Naive thymus-derived CD8-positive, alpha-beta T cell (primary cell): ENCODE data around the gene RFWD3. TPM values are rescaled to one million over a fixed set of nuclear protein-coding genes. Genes with fewer than 3 reads are reported as not detected.

Source experiments
- ATAC-seq, 2 donors: fragments of 150-1000 bp; cut with Tn5 transposase in 1 of 2; sonication (Bioruptor Pico), chemical (Tn5 transposase) in 1 of 2; 1 replicate in 1 of 2; 2 replicates in 1 of 2; pipeline ENCODE4 v1.10.0; 2021; ENCODE audit warnings: mild to moderate bottlenecking in 2 of 2, moderate library complexity in 2 of 2
- POLR2A ChIA-PET: fragments of 350-600 bp; sonication (Branson Sonifier 250); formaldehyde crosslinking; loops from one replicate; lab custom pipeline; 2021; ENCODE audit warnings: antibody characterized with exemption; lab: Charles Lee
- DNase-seq, 10 donors: peaks; one replicate each; pipeline versions ENCODE4 v3.0.0 to v3.0.0-alpha.2; 2020 to 2022
- H3K27ac Mint-ChIP-seq, 10 donors: one replicate each; pipeline ENCODE4 v1.8.0; 2020 to 2022; ENCODE audit warnings: mild to moderate bottlenecking in 10 of 10, mixed read lengths in 10 of 10, moderate library complexity in 4 of 10, inconsistent platforms in 1 of 10
- H3K27me3 Mint-ChIP-seq, 5 donors: one replicate each; pipeline ENCODE4 v1.8.0; 2021 to 2022; ENCODE audit warnings: mixed read lengths in 5 of 5
- H3K36me3 Mint-ChIP-seq, 3 donors: one replicate each; pipeline ENCODE4 v1.8.0; 2020 to 2022; ENCODE audit warnings: mixed read lengths in 3 of 3, mild to moderate bottlenecking in 2 of 3, inconsistent platforms in 1 of 3
- H3K4me1 Mint-ChIP-seq, 4 donors: one replicate each; pipeline ENCODE4 v1.8.0; 2021 to 2022; ENCODE audit warnings: mixed read lengths in 4 of 4
- H3K4me3 Mint-ChIP-seq, 10 donors: one replicate each; pipeline ENCODE4 v1.8.0; 2020 to 2022; ENCODE audit warnings: mild to moderate bottlenecking in 10 of 10, mixed read lengths in 10 of 10, moderate library complexity in 6 of 10, inconsistent platforms in 1 of 10
- H3K9me3 Mint-ChIP-seq, 9 donors: one replicate each; pipeline ENCODE4 v1.8.0; 2020 to 2022; ENCODE audit warnings: mixed read lengths in 9 of 9, mild to moderate bottlenecking in 3 of 9, inconsistent platforms in 1 of 9, moderate library complexity in 1 of 9
- polyA plus RNA-seq, 3 donors: library from polyadenylated mRNA; unstranded; fragments of 300-500 nt; fragmentation: Illumina TruSeq; gene quantifications; one replicate each; pipeline ENCODE4 v1.2.3, GENCODE V29; 2021
- total RNA-seq, 8 experiments: library from RNA in 2 of 8; stranded (reverse) in 2 of 8; gene quantifications; one replicate each; pipeline ENCODE4 v1.2.3 and lab custom pipeline; 2021 to 2026

Gene RFWD3
- total RNA-seq, result 10 to 100 TPM; 42.0 to 52.3 TPM
- 10 to 100 TPM; 11.3 to 22.6 (median 11.7) TPM for polyA plus RNA-seq
- 43.8 to 108 (median 66.5) reads per million in 6 experiments for total RNA-seq (lab: John Stamatoyannopoulos, UW)

GRCh38 chr16:74666425-74667254, at the start of gene RFWD3:
TSS of gene RFWD3 (minus strand) at chr16:74666877. CDS start at chr16:74661449, 5,428 bp downstream.
- H3K27ac Mint-ChIP-seq, result peak within 1 kb of the TSS; percentile 89 to 98 (median 96)
- H3K27me3 Mint-ChIP-seq, result peaks cover 0 to 2% (median 0%) of the 10 kb centered on the region in 5 donors
- peaks cover 5 to 38% (median 14%) of the 10 kb centered on the region in 3 donors for H3K36me3 Mint-ChIP-seq
- H3K9me3 Mint-ChIP-seq, result no peaks in the 10 kb centered on the region
- H3K4me3 Mint-ChIP-seq, result peak within 1 kb of the TSS; percentile 84 to 99 (median 91)
- peaks cover 22 to 49% (median 35%) of the 10 kb centered on the region in 4 donors for H3K4me1 Mint-ChIP-seq
- peak; percentile 84 to 99 (median 97) for DNase-seq
- POLR2A ChIA-PET, result interaction anchor here (0.7 to 2.7 kb wide), 17 partner anchors 25 to 981 kb away, joined by 3 to 32 read pairs (median 4); partner anchors contain the start of genes GLG1, KARS1, MLKL and PSMD7
- ATAC-seq, result peak; percentile 99

GRCh38 chr16:74716355-74716754, 49.7 kb upstream of the RFWD3 start:
- ATAC-seq, result no peak

GRCh38 chr16:74713876-74714275, 47.2 kb upstream of the RFWD3 start:
- POLR2A ChIA-PET, result no interaction called here
- Mint-ChIP-seq H3K27me3 (no peaks in the 10 kb centered on the region), H3K4me3 (no peak overlapping the region), H3K27ac (no peak overlapping the region), H3K9me3 (no peaks in the 10 kb centered on the region), H3K36me3 (no peaks in the 10 kb centered on the region), H3K4me1 (peaks cover 3 to 7% (median 4%) of the 10 kb centered on the region in 4 donors)
- DNase-seq, result no peak
- ATAC-seq, result no peak

More at GRCh38 chr16:74716355-74716754, 49.7 kb upstream of the RFWD3 start:
- no peak for DNase-seq
- POLR2A ChIA-PET, result no interaction called here
- Mint-ChIP-seq H3K4me1 (peaks cover 0 to 3% (median 0%) of the 10 kb centered on the region in 4 donors), H3K27me3 (no peaks in the 10 kb centered on the region), H3K9me3 (no peaks in the 10 kb centered on the region), H3K4me3 (no peak overlapping the region), H3K27ac (no peak overlapping the region), H3K36me3 (no peaks in the 10 kb centered on the region)

GRCh38 chr16:74713325-74713724, 46.6 kb upstream of the RFWD3 start:
- DNase-seq, result no peak
- Mint-ChIP-seq H3K27ac (no peak overlapping the region), H3K4me3 (no peak overlapping the region), H3K27me3 (no peaks in the 10 kb centered on the region), H3K4me1 (peaks cover 3 to 7% (median 4%) of the 10 kb centered on the region in 4 donors), H3K9me3 (no peaks in the 10 kb centered on the region), H3K36me3 (no peaks in the 10 kb centered on the region)
- POLR2A ChIA-PET, result interaction anchor here (0.6 kb wide), 1 partner anchor 358 kb away, joined by 4 read pairs; no protein-coding TSS in a partner anchor
- no peak for ATAC-seq

- POLR2A ChIA-PET, result interaction anchor here (1.4 kb wide), 1 partner anchor 11 kb away, joined by 5 read pairs; the partner anchor contains the start of gene MLKL
- H3K27ac Mint-ChIP-seq, result peak overlapping the region in 1 of 10 donors; percentile 71
Observed at GRCh38 chr16:74711938-74712337, 45.3 kb upstream of the RFWD3 start.

GRCh38 chr16:74710401-74710800, 43.7 kb upstream of the RFWD3 start:
- Mint-ChIP-seq H3K36me3 (no peaks in the 10 kb centered on the region), H3K27me3 (no peaks in the 10 kb centered on the region), H3K4me1 (peaks cover 2 to 7% (median 3%) of the 10 kb centered on the region in 4 donors), H3K4me3 (no peak overlapping the region), H3K9me3 (no peaks in the 10 kb centered on the region), H3K27ac (no peak overlapping the region)
- DNase-seq, result no peak
- no peak for ATAC-seq
- POLR2A ChIA-PET, result interaction anchor here (0.7 to 1.4 kb wide), 2 partner anchors 10 to 36 kb away, joined by 5 to 8 read pairs; partner anchors contain the start of gene MLKL

More at GRCh38 chr16:74711938-74712337, 45.3 kb upstream of the RFWD3 start:
- Mint-ChIP-seq H3K4me1 (peaks cover 2 to 7% (median 3%) of the 10 kb centered on the region in 4 donors), H3K27me3 (no peaks in the 10 kb centered on the region), H3K4me3 (peak overlapping the region in 1 of 10 donors; percentile 75), H3K36me3 (no peaks in the 10 kb centered on the region), H3K9me3 (no peaks in the 10 kb centered on the region)
- ATAC-seq (no peak), DNase-seq (no peak)

GRCh38 chr16:74709441-74709877, 42.8 kb upstream of the RFWD3 start:
- DNase-seq (peak; percentile 64 to 87 (median 76)), ATAC-seq (peak; percentile 99 to 100)
- Mint-ChIP-seq H3K9me3 (no peaks in the 10 kb centered on the region), H3K36me3 (no peaks in the 10 kb centered on the region), H3K27me3 (no peaks in the 10 kb centered on the region), H3K4me1 (peaks cover 2 to 7% (median 4%) of the 10 kb centered on the region in 4 donors), H3K4me3 (no peak overlapping the region), H3K27ac (peak overlapping the region in 5 of 10 donors; percentile 9 to 67 (median 19))
- POLR2A ChIA-PET, result interaction anchor here (1.4 kb wide), 1 partner anchor 9 kb away, joined by 5 read pairs; the partner anchor contains the start of gene MLKL

GRCh38 chr16:74700438-74701225, 34.0 kb upstream of the RFWD3 start, which contains the start of gene MLKL:
TSS of gene MLKL (minus strand) at chr16:74700862. CDS start at chr16:74695757, 5,105 bp downstream.
- POLR2A ChIA-PET, result interaction anchor here (0.6 to 2.9 kb wide), 9 partner anchors 9 to 947 kb away, joined by 3 to 32 read pairs (median 3); partner anchors contain the start of genes GLG1, KARS1, RFWD3 and TERF2IP

GRCh38 chr16:74700116-74700437, 33.4 kb upstream of the RFWD3 start:
- Mint-ChIP-seq H3K36me3 (peaks cover 0 to 17% (median 2%) of the 10 kb centered on the region in 3 donors), H3K27ac (peak overlapping the region; percentile 93 to 99 (median 98)), H3K27me3 (no peaks in the 10 kb centered on the region), H3K9me3 (no peaks in the 10 kb centered on the region), H3K4me1 (peaks cover 21 to 66% (median 59%) of the 10 kb centered on the region in 4 donors), H3K4me3 (peak overlapping the region; percentile 90 to 100 (median 98))
- POLR2A ChIA-PET, result interaction anchor here (0.6 to 2.9 kb wide), 8 partner anchors 10 to 947 kb away, joined by 3 to 32 read pairs (median 4); partner anchors contain the start of genes GLG1, KARS1, RFWD3 and TERF2IP
- ATAC-seq (peak; percentile 39 to 46), DNase-seq (peak in 7 of 10 donors; percentile 6 to 41 (median 25))

More at GRCh38 chr16:74700438-74701225, 34.0 kb upstream of the RFWD3 start, which contains the start of gene MLKL:
- Mint-ChIP-seq H3K36me3 (peaks cover 0 to 12% (median 2%) of the 10 kb centered on the region in 3 donors), H3K4me1 (peaks cover 21 to 63% (median 54%) of the 10 kb centered on the region in 4 donors), H3K27ac (peak within 1 kb of the TSS; percentile 93 to 99 (median 98)), H3K4me3 (peak within 1 kb of the TSS; percentile 90 to 100 (median 98)), H3K27me3 (no peaks in the 10 kb centered on the region), H3K9me3 (no peaks in the 10 kb centered on the region)
- ATAC-seq, result peak; percentile 86
- DNase-seq, result peak; percentile 29 to 69 (median 46)

GRCh38 chr16:74699666-74700065, 33.0 kb upstream of the RFWD3 start:
- Mint-ChIP-seq H3K36me3 (peaks cover 0 to 21% (median 2%) of the 10 kb centered on the region in 3 donors), H3K4me1 (peaks cover 21 to 65% (median 59%) of the 10 kb centered on the region in 4 donors), H3K4me3 (peak overlapping the region; percentile 69 to 100 (median 98)), H3K27ac (peak overlapping the region; percentile 49 to 99 (median 94)), H3K27me3 (no peaks in the 10 kb centered on the region), H3K9me3 (no peaks in the 10 kb centered on the region)
- ATAC-seq, result no peak
- no peak for DNase-seq
- POLR2A ChIA-PET, result interaction anchor here (1.3 to 2.9 kb wide), 4 partner anchors 9 to 948 kb away, joined by 3 to 32 read pairs (median 4); partner anchors contain the start of genes KARS1, RFWD3 and TERF2IP

GRCh38 chr16:74698222-74698621, 31.5 kb upstream of the RFWD3 start:
- Mint-ChIP-seq H3K27ac (peak overlapping the region; percentile 35 to 99 (median 84)), H3K4me3 (peak overlapping the region in 9 of 10 donors; percentile 19 to 100 (median 94)), H3K4me1 (peaks cover 19 to 72% (median 59%) of the 10 kb centered on the region in 4 donors), H3K36me3 (peaks cover 0 to 33% (median 5%) of the 10 kb centered on the region in 3 donors), H3K9me3 (no peaks in the 10 kb centered on the region), H3K27me3 (no peaks in the 10 kb centered on the region)
- ATAC-seq (no peak), DNase-seq (no peak)
- POLR2A ChIA-PET, result interaction anchor here (0.6 kb wide), 1 partner anchor 51 kb away, joined by 3 read pairs; no protein-coding TSS in a partner anchor
